OCI-M2 (cell line): ENCODE measurements around the gene LHPP.

Experiments
- DNase-seq: peaks from one replicate; lab custom pipeline; 2025; ENCODE audit not compliant: unreplicated experiment; lab: John Stamatoyannopoulos, UW

The LHPP gene

GRCh38 chr10:124495725-124496124 lies 34.1 kb downstream of the LHPP start:
- DNase-seq, result no peak

GRCh38 chr10:124496150-124496549 lies 34.5 kb downstream of the LHPP start:
- no peak for DNase-seq

- no peak for DNase-seq
Observed at GRCh38 chr10:124496620-124497019, 35.0 kb downstream of the LHPP start.

GRCh38 chr10:124497196-124497881 lies 35.7 kb downstream of the LHPP start:
- no peak for DNase-seq

GRCh38 chr10:124498056-124498455 lies 36.4 kb downstream of the LHPP start:
- no peak for DNase-seq

GRCh38 chr10:124500757-124501156 lies 39.1 kb downstream of the LHPP start:
- DNase-seq, result no peak

GRCh38 chr10:124504711-124505110 lies 43.1 kb downstream of the LHPP start:
- no peak for DNase-seq

- DNase-seq, result no peak
Observed at GRCh38 chr10:124505279-124505678, 43.7 kb downstream of the LHPP start.

- no peak for DNase-seq
Observed at GRCh38 chr10:124508070-124508667, 46.5 kb downstream of the LHPP start.

GRCh38 chr10:124508907-124509454 lies 47.4 kb downstream of the LHPP start:
- DNase-seq, result no peak

GRCh38 chr10:124509880-124510632 lies 48.4 kb downstream of the LHPP start:
- DNase-seq, result no peak

- DNase-seq, result no peak
Observed at GRCh38 chr10:124510759-124511158, 49.1 kb downstream of the LHPP start.

- no peak for DNase-seq
Observed at GRCh38 chr10:124511205-124512039, 49.8 kb downstream of the LHPP start.

GRCh38 chr10:124512040-124512428 lies 50.4 kb downstream of the LHPP start:
- DNase-seq, result no peak

- DNase-seq, result no peak
Observed at GRCh38 chr10:124512600-124512999, 51.0 kb downstream of the LHPP start.

GRCh38 chr10:124515244-124515970 lies 53.8 kb downstream of the LHPP start:
- no peak for DNase-seq

- no peak for DNase-seq
Observed at GRCh38 chr10:124516181-124516580, 54.6 kb downstream of the LHPP start.

- DNase-seq, result no peak
Observed at GRCh38 chr10:124516746-124517397, 55.2 kb downstream of the LHPP start.

GRCh38 chr10:124517461-124517860 lies 55.8 kb downstream of the LHPP start:
- no peak for DNase-seq

GRCh38 chr10:124517931-124518330 lies 56.3 kb downstream of the LHPP start:
- no peak for DNase-seq
